ENCODE data around the gene CSTPP1.

CSTPP1 gene

DNA sequence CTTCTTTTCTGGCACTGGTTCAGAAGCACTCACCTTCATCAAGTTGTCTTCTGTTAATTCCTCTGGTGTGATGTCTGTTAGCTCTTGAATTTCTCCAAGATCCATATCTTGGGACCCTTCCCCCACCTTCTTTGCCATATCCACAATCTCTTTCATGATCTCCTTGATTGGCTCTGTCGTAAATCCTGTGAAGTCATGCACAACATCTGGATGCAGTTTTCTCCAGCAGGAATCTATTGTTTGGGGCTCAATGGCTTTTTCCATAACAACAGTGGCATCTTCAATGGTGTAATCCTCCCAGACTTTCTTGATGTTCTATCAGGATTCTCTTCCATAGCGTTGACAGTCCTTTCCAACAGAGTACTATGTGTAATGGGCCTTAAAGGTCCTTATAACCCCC is 96.9 kb downstream of the CSTPP1 start:
- no peaks in the 10 kb centered on the region for H3K79me1 ChIP-seq (ENCODE audit: low read length)
- no peak overlapping the region for H3K4me3 ChIP-seq (ENCODE audit: low read depth, low read length)
- H3K9ac ChIP-seq (ENCODE audit: low read length): no peak overlapping the region
- no peaks in the 10 kb centered on the region for H3K9me3 ChIP-seq (ENCODE audit: insufficient read depth, low read depth, low read length)
- H2AFZ ChIP-seq (ENCODE audit: insufficient read depth, low read length, poor library complexity): no peak overlapping the region
- no peak overlapping the region for H3K27ac ChIP-seq (ENCODE audit: low read depth, low read length)
- no peak overlapping the region for H2BK12ac ChIP-seq (ENCODE audit: low read length)
- no peak overlapping the region for H4K91ac ChIP-seq (ENCODE audit: low read depth, low read length)
- no peak overlapping the region for H3K4me2 ChIP-seq (ENCODE audit: low read length)
- H2BK5ac ChIP-seq (ENCODE audit: low read depth, low read length, poor library complexity): no peak overlapping the region
- H3K27me3 ChIP-seq (ENCODE audit: insufficient read depth, low read length): no peaks in the 10 kb centered on the region
- H3K4ac ChIP-seq (ENCODE audit: low read depth, low read length): no peak overlapping the region
- no peak overlapping the region for H4K8ac ChIP-seq (ENCODE audit: low read depth, low read length)
- no peak overlapping the region for H4K12ac ChIP-seq (ENCODE audit: low read depth, low read length)
- H3K14ac ChIP-seq (ENCODE audit: low read length): no peak overlapping the region
- no peaks in the 10 kb centered on the region for H3K36me3 ChIP-seq (ENCODE audit: control insufficient read depth in 1 of 2, insufficient read depth in 2 of 2, low read length in 2 of 2)
- H3K79me2 ChIP-seq (ENCODE audit: control insufficient read depth, insufficient read depth, low read length, poor library complexity): no peaks in the 10 kb centered on the region
- H2AK5ac ChIP-seq (ENCODE audit: low read length): no peak overlapping the region
- no peak for DNase-seq
- H3K23ac ChIP-seq (ENCODE audit: low read length): no peak overlapping the region
- no peak overlapping the region for H2BK120ac ChIP-seq (ENCODE audit: insufficient read depth, low read length, poor library complexity)
- no CpG with 5 or more reads among the region's 2 CpGs for WGBS (ENCODE audit: extremely low coverage, insufficient coverage, insufficient read length)
- H3K4me1 ChIP-seq (ENCODE audit: control insufficient read depth in 1 of 2, insufficient read depth in 2 of 2, low read length in 2 of 2): no peaks in the 10 kb centered on the region
- H3K18ac ChIP-seq (ENCODE audit: low read length): no peak overlapping the region

DNA sequence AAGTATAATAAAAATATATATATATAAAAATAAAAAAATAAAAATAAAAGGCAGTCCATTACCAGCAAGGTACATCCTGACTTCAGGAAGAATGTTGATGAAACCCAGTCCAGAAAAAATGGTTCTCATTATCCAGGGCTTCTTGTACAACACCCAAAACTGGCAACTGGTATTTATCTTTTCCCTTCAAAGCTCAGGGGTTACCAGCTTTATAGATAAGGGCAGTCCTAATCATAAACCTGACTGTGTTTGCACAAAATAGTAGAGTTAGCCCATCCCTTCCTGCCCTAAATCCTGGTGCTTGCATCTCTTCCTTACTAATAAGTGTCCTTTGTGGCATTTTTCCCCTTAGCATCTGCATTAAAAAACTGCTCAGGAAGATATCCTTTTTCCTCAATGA is 97.5 kb downstream of the CSTPP1 start:
- H4K12ac ChIP-seq (ENCODE audit: low read depth, low read length): no peak overlapping the region
- H2AK5ac ChIP-seq (ENCODE audit: low read length): no peak overlapping the region
- no peak overlapping the region for H4K91ac ChIP-seq (ENCODE audit: low read depth, low read length)
- H3K79me2 ChIP-seq (ENCODE audit: control insufficient read depth, insufficient read depth, low read length, poor library complexity): no peaks in the 10 kb centered on the region
- H2BK5ac ChIP-seq (ENCODE audit: low read depth, low read length, poor library complexity): no peak overlapping the region
- no peaks in the 10 kb centered on the region for H3K79me1 ChIP-seq (ENCODE audit: low read length)
- no peaks in the 10 kb centered on the region for H3K36me3 ChIP-seq (ENCODE audit: control insufficient read depth in 1 of 2, insufficient read depth in 2 of 2, low read length in 2 of 2)
- H4K8ac ChIP-seq (ENCODE audit: low read depth, low read length): no peak overlapping the region
- H3K4me1 ChIP-seq (ENCODE audit: control insufficient read depth in 1 of 2, insufficient read depth in 2 of 2, low read length in 2 of 2): no peaks in the 10 kb centered on the region
- H3K27ac ChIP-seq (ENCODE audit: low read depth, low read length): no peak overlapping the region
- H2AFZ ChIP-seq (ENCODE audit: insufficient read depth, low read length, poor library complexity): no peak overlapping the region
- no peak overlapping the region for H3K23ac ChIP-seq (ENCODE audit: low read length)
- no peak for DNase-seq
- no peaks in the 10 kb centered on the region for H3K9me3 ChIP-seq (ENCODE audit: insufficient read depth, low read depth, low read length)
- H3K4me2 ChIP-seq (ENCODE audit: low read length): no peak overlapping the region
- no peak overlapping the region for H3K18ac ChIP-seq (ENCODE audit: low read length)
- H3K27me3 ChIP-seq (ENCODE audit: insufficient read depth, low read length): no peaks in the 10 kb centered on the region
- H3K4me3 ChIP-seq (ENCODE audit: low read depth, low read length): no peak overlapping the region
- no peak overlapping the region for H2BK12ac ChIP-seq (ENCODE audit: low read length)
- no peak overlapping the region for H2BK120ac ChIP-seq (ENCODE audit: insufficient read depth, low read length, poor library complexity)
- no peak overlapping the region for H3K9ac ChIP-seq (ENCODE audit: low read length)
- no peak overlapping the region for H3K14ac ChIP-seq (ENCODE audit: low read length)
- no peak overlapping the region for H3K4ac ChIP-seq (ENCODE audit: low read depth, low read length)

DNA sequence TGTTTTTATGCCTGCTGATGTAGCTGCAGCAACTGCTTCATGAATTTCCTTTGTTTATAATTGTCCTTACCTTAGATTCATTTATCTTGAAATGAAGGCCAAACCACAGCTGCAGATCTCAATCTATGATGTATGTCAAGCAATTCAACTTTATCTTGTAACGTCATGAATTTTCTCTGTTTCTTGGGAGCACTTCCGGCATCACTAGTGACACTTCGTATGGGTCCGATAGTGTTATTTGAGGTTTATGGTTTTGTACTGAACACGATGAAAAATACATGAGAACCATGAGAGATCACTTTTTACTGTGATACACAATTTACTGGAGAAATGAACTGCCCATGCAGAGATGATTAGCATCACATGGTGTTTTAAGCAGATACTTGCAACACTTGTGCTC is 98.5 kb downstream of the CSTPP1 start:
- Histone ChIP-seq H2AK5ac (ENCODE audit: low read length) (no peak overlapping the region), H3K79me2 (ENCODE audit: control insufficient read depth, insufficient read depth, low read length, poor library complexity) (no peaks in the 10 kb centered on the region), H3K18ac (ENCODE audit: low read length) (no peak overlapping the region), H2BK120ac (ENCODE audit: insufficient read depth, low read length, poor library complexity) (no peak overlapping the region), H3K4ac (ENCODE audit: low read depth, low read length) (no peak overlapping the region), H3K36me3 (ENCODE audit: control insufficient read depth in 1 of 2, insufficient read depth in 2 of 2, low read length in 2 of 2) (no peaks in the 10 kb centered on the region), H3K23ac (ENCODE audit: low read length) (no peak overlapping the region), H3K79me1 (ENCODE audit: low read length) (no peaks in the 10 kb centered on the region), H3K14ac (ENCODE audit: low read length) (no peak overlapping the region), H3K4me2 (ENCODE audit: low read length) (no peak overlapping the region), H3K27me3 (ENCODE audit: insufficient read depth, low read length) (no peaks in the 10 kb centered on the region), H4K91ac (ENCODE audit: low read depth, low read length) (no peak overlapping the region), H4K12ac (ENCODE audit: low read depth, low read length) (no peak overlapping the region), H3K9me3 (ENCODE audit: insufficient read depth, low read depth, low read length) (no peaks in the 10 kb centered on the region), H2BK5ac (ENCODE audit: low read depth, low read length, poor library complexity) (no peak overlapping the region), H3K4me3 (ENCODE audit: low read depth, low read length) (no peak overlapping the region), H4K8ac (ENCODE audit: low read depth, low read length) (no peak overlapping the region), H3K27ac (ENCODE audit: low read depth, low read length) (no peak overlapping the region), H3K9ac (ENCODE audit: low read length) (no peak overlapping the region), H2AFZ (ENCODE audit: insufficient read depth, low read length, poor library complexity) (no peak overlapping the region), H2BK12ac (ENCODE audit: low read length) (no peak overlapping the region), H3K4me1 (ENCODE audit: control insufficient read depth in 1 of 2, insufficient read depth in 2 of 2, low read length in 2 of 2) (no peaks in the 10 kb centered on the region)
- WGBS (ENCODE audit: extremely low coverage, insufficient coverage, insufficient read length): no CpG with 5 or more reads among the region's 5 CpGs
- no peak for DNase-seq

DNA sequence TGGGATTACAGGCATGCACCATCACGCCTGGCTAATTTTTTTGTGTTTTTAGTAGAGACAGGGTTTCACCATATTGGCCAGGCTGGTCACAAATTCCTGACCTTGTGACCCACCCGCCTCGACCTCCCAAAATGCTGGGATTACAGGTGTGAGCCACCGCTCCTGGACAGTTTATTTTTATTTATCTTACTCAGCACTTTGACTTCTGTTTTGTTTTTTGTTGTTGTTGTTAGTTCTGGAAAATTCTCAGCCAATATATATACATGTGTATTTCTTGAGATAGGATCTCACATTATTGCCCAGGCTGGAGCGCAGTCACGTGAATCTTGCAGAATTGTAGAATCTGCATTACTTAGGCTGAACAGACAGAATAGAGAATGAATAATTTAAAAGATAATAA is 107.6 kb downstream of the CSTPP1 start:
- no peaks in the 10 kb centered on the region for H3K79me2 ChIP-seq (ENCODE audit: control insufficient read depth, insufficient read depth, low read length, poor library complexity)
- H3K4me3 ChIP-seq (ENCODE audit: low read depth, low read length): no peak overlapping the region
- H3K4me2 ChIP-seq (ENCODE audit: low read length): no peak overlapping the region
- H4K12ac ChIP-seq (ENCODE audit: low read depth, low read length): no peak overlapping the region
- no peaks in the 10 kb centered on the region for H3K36me3 ChIP-seq (ENCODE audit: control insufficient read depth in 1 of 2, insufficient read depth in 2 of 2, low read length in 2 of 2)
- H3K14ac ChIP-seq (ENCODE audit: low read length): no peak overlapping the region
- H2AK5ac ChIP-seq (ENCODE audit: low read length): no peak overlapping the region
- H2BK5ac ChIP-seq (ENCODE audit: low read depth, low read length, poor library complexity): no peak overlapping the region
- no peak for DNase-seq
- H2BK12ac ChIP-seq (ENCODE audit: low read length): no peak overlapping the region
- no peak overlapping the region for H3K27ac ChIP-seq (ENCODE audit: low read depth, low read length)
- no peak overlapping the region for H3K4ac ChIP-seq (ENCODE audit: low read depth, low read length)
- no peaks in the 10 kb centered on the region for H3K4me1 ChIP-seq (ENCODE audit: control insufficient read depth in 1 of 2, insufficient read depth in 2 of 2, low read length in 2 of 2)
- no peaks in the 10 kb centered on the region for H3K9me3 ChIP-seq (ENCODE audit: insufficient read depth, low read depth, low read length)
- WGBS (ENCODE audit: extremely low coverage, insufficient coverage, insufficient read length): no CpG with 5 or more reads among the region's 6 CpGs
- H2AFZ ChIP-seq (ENCODE audit: insufficient read depth, low read length, poor library complexity): no peak overlapping the region
- H3K18ac ChIP-seq (ENCODE audit: low read length): no peak overlapping the region
- H4K91ac ChIP-seq (ENCODE audit: low read depth, low read length): no peak overlapping the region
- H2BK120ac ChIP-seq (ENCODE audit: insufficient read depth, low read length, poor library complexity): no peak overlapping the region
- H3K23ac ChIP-seq (ENCODE audit: low read length): no peak overlapping the region
- no peak overlapping the region for H4K8ac ChIP-seq (ENCODE audit: low read depth, low read length)
- no peaks in the 10 kb centered on the region for H3K27me3 ChIP-seq (ENCODE audit: insufficient read depth, low read length)
- H3K79me1 ChIP-seq (ENCODE audit: low read length): no peaks in the 10 kb centered on the region
- no peak overlapping the region for H3K9ac ChIP-seq (ENCODE audit: low read length)

DNA sequence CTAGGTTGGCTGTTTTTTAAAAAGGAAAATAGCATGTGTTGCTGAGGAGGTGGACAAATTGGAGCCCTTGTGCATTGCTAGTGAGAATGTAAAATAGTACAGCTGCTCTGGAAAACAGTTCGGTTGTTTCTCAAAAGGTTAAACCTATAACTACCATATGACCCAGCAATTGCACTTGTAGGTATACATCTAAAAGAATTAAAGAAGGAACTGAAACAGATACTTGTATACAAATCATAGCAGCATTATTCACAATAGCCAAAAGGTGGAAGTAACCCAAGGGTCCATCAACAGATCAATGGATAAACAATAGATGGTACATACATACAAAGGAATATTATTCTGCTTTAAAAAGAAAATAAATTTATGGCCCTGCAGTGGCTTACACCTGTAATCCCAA is 111.4 kb downstream of the CSTPP1 start:
- H4K8ac ChIP-seq (ENCODE audit: low read depth, low read length): no peak overlapping the region
- H3K4me3 ChIP-seq (ENCODE audit: low read depth, low read length): no peak overlapping the region
- H3K18ac ChIP-seq (ENCODE audit: low read length): no peak overlapping the region
- no peak for DNase-seq
- H3K36me3 ChIP-seq (ENCODE audit: control insufficient read depth in 1 of 2, insufficient read depth in 2 of 2, low read length in 2 of 2): no peaks in the 10 kb centered on the region
- H3K9ac ChIP-seq (ENCODE audit: low read length): no peak overlapping the region
- H3K4me2 ChIP-seq (ENCODE audit: low read length): no peak overlapping the region
- no peaks in the 10 kb centered on the region for H3K9me3 ChIP-seq (ENCODE audit: insufficient read depth, low read depth, low read length)
- H2BK120ac ChIP-seq (ENCODE audit: insufficient read depth, low read length, poor library complexity): no peak overlapping the region
- no peak overlapping the region for H3K23ac ChIP-seq (ENCODE audit: low read length)
- no peaks in the 10 kb centered on the region for H3K79me1 ChIP-seq (ENCODE audit: low read length)
- H2AFZ ChIP-seq (ENCODE audit: insufficient read depth, low read length, poor library complexity): no peak overlapping the region
- H4K91ac ChIP-seq (ENCODE audit: low read depth, low read length): no peak overlapping the region
- H2BK5ac ChIP-seq (ENCODE audit: low read depth, low read length, poor library complexity): no peak overlapping the region
- no peak overlapping the region for H3K14ac ChIP-seq (ENCODE audit: low read length)
- H3K27ac ChIP-seq (ENCODE audit: low read depth, low read length): no peak overlapping the region
- no peak overlapping the region for H2BK12ac ChIP-seq (ENCODE audit: low read length)
- no peaks in the 10 kb centered on the region for H3K4me1 ChIP-seq (ENCODE audit: control insufficient read depth in 1 of 2, insufficient read depth in 2 of 2, low read length in 2 of 2)
- no peak overlapping the region for H4K12ac ChIP-seq (ENCODE audit: low read depth, low read length)
- no CpG with 5 or more reads among the region's 1 CpG for WGBS (ENCODE audit: extremely low coverage, insufficient coverage, insufficient read length)
- no peaks in the 10 kb centered on the region for H3K79me2 ChIP-seq (ENCODE audit: control insufficient read depth, insufficient read depth, low read length, poor library complexity)
- no peaks in the 10 kb centered on the region for H3K27me3 ChIP-seq (ENCODE audit: insufficient read depth, low read length)
- H2AK5ac ChIP-seq (ENCODE audit: low read length): no peak overlapping the region
- no peak overlapping the region for H3K4ac ChIP-seq (ENCODE audit: low read depth, low read length)
